HepG2 (cell line): Measurements from ENCODE around the gene MYO16. TPM values are rescaled to one million over a fixed set of nuclear protein-coding genes. Genes with fewer than 3 reads are reported as not detected.

Experiments
- ARNTL ChIP-seq: sonication (generic); formaldehyde crosslinking; IDR thresholded peaks from 2 replicates; pipeline ENCODE4 v1.4.0; 2020; ENCODE audit warnings: mild to moderate bottlenecking, missing genetic modification reagents
- CHD4 ChIP-seq: fragments of 200-600 bp; sonication (generic); IDR thresholded peaks from 2 replicates; pipeline ENCODE4 v1.7.0; 2017; ENCODE audit warnings: mild to moderate bottlenecking, low read length, borderline replicate concordance
- HNF4A ChIP-seq: sonication (generic); formaldehyde crosslinking; IDR thresholded peaks from 2 replicates; pipeline ENCODE4 v1.4.0; 2020; ENCODE audit warnings: missing genetic modification reagents
- KLF13 ChIP-seq: sonication (generic); formaldehyde crosslinking; IDR thresholded peaks from 2 replicates; pipeline ENCODE4 v1.4.0; 2020; ENCODE audit warnings: mild to moderate bottlenecking, missing genetic modification reagents
- MAFF ChIP-seq: IDR thresholded peaks from 2 replicates; pipeline ENCODE4 v1.6.1; 2011; ENCODE audit warnings: low read depth, low read length, improper control_type of control experiment
- MED1 ChIP-seq: sonication (generic); formaldehyde crosslinking; IDR thresholded peaks from 2 replicates; pipeline ENCODE4 v1.4.0; 2020; ENCODE audit warnings: missing genetic modification reagents
- MIXL1 ChIP-seq: IDR thresholded peaks from 2 replicates; pipeline ENCODE4 v1.6.1; 2016
- MXD1 ChIP-seq: sonication (generic); formaldehyde crosslinking; IDR thresholded peaks from 2 replicates; pipeline ENCODE4 v1.4.0; 2020; ENCODE audit warnings: mild to moderate bottlenecking, missing genetic modification reagents
- SNRNP70 ChIP-seq: fragments of 200-400 bp; formaldehyde crosslinking; IDR thresholded peaks from 2 replicates; pipeline ENCODE4 v1.6.1; 2017; ENCODE audit warnings: mild to moderate bottlenecking, low read depth, low read length, moderate library complexity
- ZNF282 ChIP-seq: fragments of 450-650 bp; IDR thresholded peaks from 2 replicates; pipeline ENCODE4 v1.6.1; 2018; ENCODE audit not compliant: partially characterized antibody
- ZNF331 ChIP-seq: sonication (generic); formaldehyde crosslinking; IDR thresholded peaks from 2 replicates; pipeline ENCODE4 v1.4.0; 2020; ENCODE audit warnings: missing genetic modification reagents
- ZNF619 ChIP-seq: sonication (generic); formaldehyde crosslinking; IDR thresholded peaks from 2 replicates; pipeline ENCODE4 v1.4.0; 2020; ENCODE audit warnings: mild to moderate bottlenecking, missing genetic modification reagents
- ZNF75D ChIP-seq: sonication (generic); formaldehyde crosslinking; IDR thresholded peaks from 2 replicates; pipeline ENCODE4 v1.8.1; 2023; ENCODE audit warnings: missing genetic modification reagents, mild to moderate bottlenecking, borderline replicate concordance
- ZNF850 ChIP-seq: sonication (generic); formaldehyde crosslinking; conservative IDR thresholded peaks from 2 replicates; pipeline ENCODE4 v1.9.0; 2021; ENCODE audit warnings: mild to moderate bottlenecking, missing genetic modification reagents
- polyA plus RNA-seq, 8 experiments: library from polyadenylated mRNA; depleted of rRNA in 3 of 8; stranded (reverse) in 7 of 8; unstranded in 1 of 8; fragments of >200 nt; fragmentation: Illumina TruSeq in 4 of 8; extraction: Trizol in 4 of 8; gene quantifications; 2 replicates each; pipeline versions ENCODE4 v1.2.1 to v1.2.3, GENCODE V29; 2011 to 2016; ENCODE audit warnings: low read depth in 4 of 8, missing spikeins in 1 of 8, mixed read lengths in 1 of 8; ENCODE audit not compliant: insufficient read depth in 1 of 8
- total RNA-seq, 5 experiments: library from RNA; depleted of rRNA; stranded (reverse); fragments of >200 nt; fragmentation: Illumina TruSeq; extraction: Trizol; gene quantifications; 2 replicates each; pipeline ENCODE4 v1.2.3, GENCODE V29; 2016; ENCODE audit warnings: low read depth in 1 of 5
- TF ChIP-seq, protein P1 (sequence below): sonication (generic); formaldehyde crosslinking; IDR thresholded peaks from 2 replicates; pipeline ENCODE4 v1.5.1; 2020; ENCODE audit warnings: missing genetic modification reagents, mild to moderate bottlenecking, borderline replicate concordance
- TF ChIP-seq, protein P2 (sequence below): IDR thresholded peaks from 2 replicates; pipeline ENCODE4 v1.6.1; 2016; ENCODE audit warnings: missing compliant biosample characterization, missing genetic modification reagents, borderline replicate concordance
- TF ChIP-seq, protein P3 (sequence below): sonication (generic); formaldehyde crosslinking; IDR thresholded peaks from one replicate; pipeline ENCODE4 v1.5.1; 2020; ENCODE audit warnings: mild to moderate bottlenecking, missing genetic modification reagents; ENCODE audit errors: not compliant biosample characterization
- TF ChIP-seq, protein P4 (sequence below): IDR thresholded peaks from 2 replicates; pipeline ENCODE4 v1.6.1; 2012; ENCODE audit warnings: inconsistent platforms

The MYO16 gene
- total and polyA plus RNA-seq, 2 of the 13 experiments (the other 11 are each of a cell fraction or from before 2014, with no cell fraction given): not detected

- TF ChIP-seq, protein P1, sequence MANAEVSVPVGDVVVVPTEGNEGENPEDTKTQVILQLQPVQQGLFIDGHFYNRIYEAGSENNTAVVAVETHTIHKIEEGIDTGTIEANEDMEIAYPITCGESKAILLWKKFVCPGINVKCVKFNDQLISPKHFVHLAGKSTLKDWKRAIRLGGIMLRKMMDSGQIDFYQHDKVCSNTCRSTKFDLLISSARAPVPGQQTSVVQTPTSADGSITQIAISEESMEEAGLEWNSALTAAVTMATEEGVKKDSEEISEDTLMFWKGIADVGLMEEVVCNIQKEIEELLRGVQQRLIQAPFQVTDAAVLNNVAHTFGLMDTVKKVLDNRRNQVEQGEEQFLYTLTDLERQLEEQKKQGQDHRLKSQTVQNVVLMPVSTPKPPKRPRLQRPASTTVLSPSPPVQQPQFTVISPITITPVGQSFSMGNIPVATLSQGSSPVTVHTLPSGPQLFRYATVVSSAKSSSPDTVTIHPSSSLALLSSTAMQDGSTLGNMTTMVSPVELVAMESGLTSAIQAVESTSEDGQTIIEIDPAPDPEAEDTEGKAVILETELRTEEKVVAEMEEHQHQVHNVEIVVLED (CRISPR knock-in tag): no peak
- TF ChIP-seq HNF4A (CRISPR knock-in tag) (peak; percentile 67), MED1 (CRISPR knock-in tag) (peak; percentile 74), SNRNP70 (no peak), ARNTL (CRISPR knock-in tag) (peak; percentile 77; the same call in 1 of the 2 replicates), ZNF331 (peak; percentile 46; the same call in 1 of the 2 replicates), ZNF282 (no peak), MXD1 (no peak), ZNF619 (CRISPR knock-in tag) (no peak), MIXL1 (CRISPR knock-in tag) (0 out of 2 replicates have a peak, but pooled peaks have one; percentile 25), CHD4 (0 out of 2 replicates have a peak, but pooled peaks have one; percentile 48), MAFF (peak; percentile 73), ZNF850 (CRISPR knock-in tag) (no peak), KLF13 (CRISPR knock-in tag) (no peak), ZNF75D (CRISPR knock-in tag) (no peak)
- TF ChIP-seq, protein P2, sequence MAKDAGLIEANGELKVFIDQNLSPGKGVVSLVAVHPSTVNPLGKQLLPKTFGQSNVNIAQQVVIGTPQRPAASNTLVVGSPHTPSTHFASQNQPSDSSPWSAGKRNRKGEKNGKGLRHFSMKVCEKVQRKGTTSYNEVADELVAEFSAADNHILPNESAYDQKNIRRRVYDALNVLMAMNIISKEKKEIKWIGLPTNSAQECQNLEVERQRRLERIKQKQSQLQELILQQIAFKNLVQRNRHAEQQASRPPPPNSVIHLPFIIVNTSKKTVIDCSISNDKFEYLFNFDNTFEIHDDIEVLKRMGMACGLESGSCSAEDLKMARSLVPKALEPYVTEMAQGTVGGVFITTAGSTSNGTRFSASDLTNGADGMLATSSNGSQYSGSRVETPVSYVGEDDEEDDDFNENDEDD: peak; percentile 66; the same call in 1 of the 2 replicates
- TF ChIP-seq, protein P3, sequence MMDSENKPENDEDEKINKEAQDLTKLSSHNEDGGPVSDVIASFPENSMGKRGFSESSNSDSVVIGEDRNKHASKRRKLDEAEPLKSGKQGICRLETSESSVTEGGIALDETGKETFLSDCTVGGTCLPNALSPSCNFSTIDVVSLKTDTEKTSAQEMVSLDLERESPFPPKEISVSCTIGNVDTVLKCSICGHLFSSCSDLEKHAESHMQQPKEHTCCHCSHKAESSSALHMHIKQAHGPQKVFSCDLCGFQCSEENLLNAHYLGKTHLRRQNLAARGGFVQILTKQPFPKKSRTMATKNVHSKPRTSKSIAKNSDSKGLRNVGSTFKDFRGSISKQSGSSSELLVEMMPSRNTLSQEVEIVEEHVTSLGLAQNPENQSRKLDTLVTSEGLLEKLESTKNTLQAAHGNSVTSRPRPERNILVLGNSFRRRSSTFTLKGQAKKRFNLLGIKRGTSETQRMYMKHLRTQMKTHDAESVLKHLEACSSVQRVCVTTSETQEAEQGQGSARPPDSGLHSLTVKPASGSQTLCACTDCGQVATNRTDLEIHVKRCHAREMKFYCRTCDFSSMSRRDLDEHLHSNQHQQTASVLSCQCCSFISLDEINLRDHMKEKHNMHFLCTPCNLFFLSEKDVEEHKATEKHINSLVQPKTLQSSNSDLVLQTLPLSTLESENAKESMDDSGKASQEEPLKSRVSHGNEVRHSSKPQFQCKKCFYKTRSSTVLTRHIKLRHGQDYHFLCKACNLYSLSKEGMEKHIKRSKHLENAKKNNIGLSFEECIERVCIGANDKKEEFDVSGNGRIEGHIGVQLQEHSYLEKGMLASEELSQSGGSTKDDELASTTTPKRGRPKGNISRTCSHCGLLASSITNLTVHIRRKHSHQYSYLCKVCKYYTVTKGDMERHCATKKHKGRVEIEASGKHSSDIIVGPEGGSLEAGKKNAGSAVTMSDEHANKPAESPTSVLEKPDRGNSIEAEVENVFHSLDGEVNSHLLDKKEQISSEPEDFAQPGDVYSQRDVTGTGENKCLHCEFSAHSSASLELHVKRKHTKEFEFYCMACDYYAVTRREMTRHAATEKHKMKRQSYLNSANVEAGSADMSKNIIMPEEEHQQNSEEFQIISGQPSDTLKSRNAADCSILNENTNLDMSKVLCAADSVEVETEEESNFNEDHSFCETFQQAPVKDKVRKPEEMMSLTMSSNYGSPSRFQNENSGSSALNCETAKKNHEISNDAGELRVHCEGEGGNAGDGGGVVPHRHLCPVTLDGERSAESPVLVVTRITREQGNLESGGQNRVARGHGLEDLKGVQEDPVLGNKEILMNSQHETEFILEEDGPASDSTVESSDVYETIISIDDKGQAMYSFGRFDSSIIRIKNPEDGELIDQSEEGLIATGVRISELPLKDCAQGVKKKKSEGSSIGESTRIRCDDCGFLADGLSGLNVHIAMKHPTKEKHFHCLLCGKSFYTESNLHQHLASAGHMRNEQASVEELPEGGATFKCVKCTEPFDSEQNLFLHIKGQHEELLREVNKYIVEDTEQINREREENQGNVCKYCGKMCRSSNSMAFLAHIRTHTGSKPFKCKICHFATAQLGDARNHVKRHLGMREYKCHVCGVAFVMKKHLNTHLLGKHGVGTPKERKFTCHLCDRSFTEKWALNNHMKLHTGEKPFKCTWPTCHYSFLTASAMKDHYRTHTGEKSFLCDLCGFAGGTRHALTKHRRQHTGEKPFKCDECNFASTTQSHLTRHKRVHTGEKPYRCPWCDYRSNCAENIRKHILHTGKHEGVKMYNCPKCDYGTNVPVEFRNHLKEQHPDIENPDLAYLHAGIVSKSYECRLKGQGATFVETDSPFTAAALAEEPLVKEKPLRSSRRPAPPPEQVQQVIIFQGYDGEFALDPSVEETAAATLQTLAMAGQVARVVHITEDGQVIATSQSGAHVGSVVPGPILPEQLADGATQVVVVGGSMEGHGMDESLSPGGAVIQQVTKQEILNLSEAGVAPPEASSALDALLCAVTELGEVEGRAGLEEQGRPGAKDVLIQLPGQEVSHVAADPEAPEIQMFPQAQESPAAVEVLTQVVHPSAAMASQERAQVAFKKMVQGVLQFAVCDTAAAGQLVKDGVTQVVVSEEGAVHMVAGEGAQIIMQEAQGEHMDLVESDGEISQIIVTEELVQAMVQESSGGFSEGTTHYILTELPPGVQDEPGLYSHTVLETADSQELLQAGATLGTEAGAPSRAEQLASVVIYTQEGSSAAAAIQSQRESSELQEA: no peak
- TF ChIP-seq, protein P4, sequence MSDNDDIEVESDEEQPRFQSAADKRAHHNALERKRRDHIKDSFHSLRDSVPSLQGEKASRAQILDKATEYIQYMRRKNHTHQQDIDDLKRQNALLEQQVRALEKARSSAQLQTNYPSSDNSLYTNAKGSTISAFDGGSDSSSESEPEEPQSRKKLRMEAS: peak; percentile 84
Observed at GRCh38 chr13:108915634-108916512, 286.5 kb downstream of the MYO16 start (continued).
